Transverse colon (tissue), 4 donors: ENCODE data around the gene TCERG1L. TPM values are rescaled to one million over a fixed set of nuclear protein-coding genes. Genes with fewer than 3 reads are reported as not detected.

Experiments
- DNase-seq: peaks from one replicate; pipeline ENCODE4 v3.0.0-alpha.2; 2019
- H3K27ac ChIP-seq, 4 donors: fragments of 200-600 bp; sonication (generic); 2 replicates each; pipeline ENCODE4 v1.5.1; 2016 to 2018; ENCODE audit warnings: inconsistent platforms in 4 of 4
- H3K27me3 ChIP-seq: fragments of 200-600 bp; sonication (generic); 2 replicates; pipeline ENCODE4 v1.5.1; 2017; ENCODE audit warnings: inconsistent platforms
- H3K36me3 ChIP-seq, 4 donors: fragments of 200-600 bp; sonication (generic); 2 replicates each; pipeline ENCODE4 v1.5.1; 2017 to 2019; ENCODE audit warnings: inconsistent platforms in 4 of 4
- H3K4me1 ChIP-seq, 4 donors: fragments of 200-600 bp; sonication (generic); 2 replicates each; pipeline ENCODE4 v1.5.1; 2017 to 2020; ENCODE audit warnings: inconsistent platforms in 4 of 4
- H3K4me3 ChIP-seq, 4 donors: fragments of 200-600 bp; sonication (generic); 1 replicate in 1 of 4; 2 replicates in 3 of 4; pipeline versions ENCODE4 v1.5.1 to v1.6.1; 2017 to 2019; ENCODE audit warnings: inconsistent platforms in 4 of 4
- H3K9me3 ChIP-seq, 2 donors: fragments of 200-600 bp; sonication (generic); 2 replicates each; pipeline ENCODE4 v1.5.1; 2017 to 2019; ENCODE audit warnings: inconsistent platforms in 2 of 2
- CTCF ChIP-seq, 5 experiments: fragments of 200-600 bp in 3 of 5; fragments of 450-650 bp in 2 of 5; sonication (generic) in 3 of 5; IDR thresholded peaks; 1 replicate in 2 of 5; 2 replicates in 3 of 5; pipeline ENCODE4 v1.5.1; 2016 to 2017; ENCODE audit warnings: antibody characterized with exemption in 5 of 5, inconsistent platforms in 3 of 5, mild to moderate bottlenecking in 2 of 5, moderate library complexity in 1 of 5
- EP300 ChIP-seq: sonication (generic); formaldehyde crosslinking; IDR thresholded peaks from one replicate; pipeline ENCODE4 v1.6.1; 2017; ENCODE audit warnings: antibody characterized with exemption, low read depth
- POLR2A ChIP-seq: fragments of 450-650 bp; IDR thresholded peaks from one replicate; pipeline ENCODE4 v1.6.1; 2016; ENCODE audit warnings: antibody characterized with exemption, mild to moderate bottlenecking, moderate library complexity
- POLR2AphosphoS5 ChIP-seq, 3 donors: sonication (generic); formaldehyde crosslinking; IDR thresholded peaks; one replicate each; pipeline ENCODE4 v1.6.1; 2016; ENCODE audit warnings: antibody characterized with exemption in 3 of 3
- WGBS, 2 donors: methylation state at CpG; one replicate each; pipeline ENCODE4 v1.1.5; 2018; ENCODE audit warnings: low coverage in 1 of 2; 5-methylcytosine and 5-hydroxymethylcytosine counted together
- in situ Hi-C, 4 donors: fragments of 200-750 bp; cut with MboI; loops; one replicate each; pipeline versions ENCODE4 v1.15.0 to v1.15.1; 2017; ENCODE audit warnings: low sequenced_read_pairs in 3 of 4, low pct_ligation_motif_present in 1 of 4, low pct_unique_long_range_greater_than_20kb in 1 of 4
- intact Hi-C: fragments of 100-400 bp; cut with DNase I; formaldehyde crosslinking; loops from one replicate; pipeline ENCODE4 v1.15.1; 2023; ENCODE audit warnings: low total_unique reads
- total RNA-seq, 4 donors: library from RNA; depleted of rRNA; stranded (reverse); fragments of >200 nt; gene quantifications; one replicate each; pipeline ENCODE4 v1.1.0, GENCODE V29; 2016

The TCERG1L gene
- total RNA-seq, 4 donors from 2014 or later: 0.16 TPM; not detected in 3

GRCh38 chr10:131124945-131125344 lies 186.6 kb downstream of the TCERG1L start:
- Histone ChIP-seq H3K4me1 (no peaks in the 10 kb centered on the region), H3K27me3 (no peaks in the 10 kb centered on the region), H3K9me3 (peaks cover 0 to 4% of the 10 kb centered on the region in 2 donors), H3K27ac (no peak overlapping the region), H3K4me3 (no peak overlapping the region), H3K36me3 (no peaks in the 10 kb centered on the region)
- TF ChIP-seq EP300 (no peak), POLR2A (no peak), POLR2AphosphoS5 (IDR thresholded peaks at IDR 0.05) (no peak), CTCF (IDR thresholded peaks at IDR 0.05) (no peak)
- in situ Hi-C loops (no loop called here), intact Hi-C loops (no loop called here)
- DNase-seq: no peak

DNA sequence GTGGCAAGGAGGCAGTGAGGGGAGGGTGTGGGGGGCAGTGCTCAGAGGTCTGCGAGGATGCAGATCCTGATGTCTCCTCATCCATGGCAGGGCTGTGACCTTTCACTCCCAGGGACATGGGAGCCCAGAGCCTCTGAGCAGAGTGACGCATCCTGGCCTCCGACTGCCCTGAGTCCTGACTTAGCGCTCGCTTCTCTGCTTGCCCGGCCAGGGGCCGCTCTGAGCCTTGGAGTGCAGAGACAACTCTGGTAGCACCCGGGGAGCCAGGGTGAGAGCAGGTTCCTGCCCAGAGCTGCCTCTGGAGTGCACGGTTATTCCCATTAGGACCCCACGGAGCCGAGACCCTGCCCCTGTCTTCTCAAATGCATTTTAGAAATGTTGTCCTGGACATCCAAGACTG lies 188.0 kb downstream of the TCERG1L start:
- WGBS, 2 donors: 87% methylated on average over 11 of the region's 11 CpGs; no CpG with 5 or more reads in 1 of the 2 donors
- in situ Hi-C loops (no loop called here), intact Hi-C loops (no loop called here)

DNA sequence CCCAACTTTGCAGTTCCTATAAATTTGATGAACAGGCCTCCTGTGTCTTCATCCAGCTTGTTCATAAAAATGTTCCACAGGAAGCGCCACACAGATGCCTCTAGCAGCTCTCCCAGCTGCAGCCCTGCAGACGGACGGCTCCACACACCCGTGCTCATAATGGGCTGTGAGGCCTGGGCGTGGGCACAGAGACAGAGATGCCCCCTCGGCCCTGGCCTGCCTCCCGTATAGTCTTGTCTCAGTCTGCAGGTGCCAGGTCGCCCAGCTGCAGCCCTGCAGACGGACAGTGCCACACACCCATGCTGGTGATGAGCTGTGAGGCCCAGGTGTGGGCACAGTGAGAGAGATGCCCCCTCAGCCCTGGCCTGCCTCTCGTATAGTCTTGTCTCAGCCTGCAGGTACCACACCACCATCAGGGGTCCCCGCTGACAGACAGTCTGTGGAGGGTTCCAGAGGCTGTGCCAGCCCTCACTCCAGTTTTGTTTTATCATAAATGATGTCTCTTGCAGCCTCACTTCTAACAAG lies 189.9 kb downstream of the TCERG1L start:
- WGBS, 2 donors: 73% methylated on average over 11 of the region's 11 CpGs; no CpG with 5 or more reads in 1 of the 2 donors
- DNase-seq: no peak
- peaks cover 0 to 4% of the 10 kb centered on the region in 2 donors for H3K9me3 ChIP-seq
- H3K27me3 ChIP-seq: no peaks in the 10 kb centered on the region
- no peaks in the 10 kb centered on the region for H3K4me1 ChIP-seq
- H3K36me3 ChIP-seq: no peaks in the 10 kb centered on the region
- TF ChIP-seq POLR2AphosphoS5 (IDR thresholded peaks at IDR 0.05) (no peak), CTCF (IDR thresholded peaks at IDR 0.05) (no peak), POLR2A (no peak), EP300 (no peak)
- intact Hi-C loops (no loop called here), in situ Hi-C loops (no loop called here)
- no peak overlapping the region for H3K4me3 ChIP-seq
- H3K27ac ChIP-seq: no peak overlapping the region

More for the DNA sequence above, 188.0 kb downstream of the TCERG1L start:
- TF ChIP-seq CTCF (IDR thresholded peaks at IDR 0.05) (no peak), POLR2A (no peak), EP300 (no peak), POLR2AphosphoS5 (IDR thresholded peaks at IDR 0.05) (no peak)
- Histone ChIP-seq H3K27me3 (no peaks in the 10 kb centered on the region), H3K27ac (no peak overlapping the region), H3K4me3 (no peak overlapping the region), H3K9me3 (peaks cover 0 to 4% of the 10 kb centered on the region in 2 donors), H3K4me1 (no peaks in the 10 kb centered on the region), H3K36me3 (no peaks in the 10 kb centered on the region)
- no peak for DNase-seq

DNA sequence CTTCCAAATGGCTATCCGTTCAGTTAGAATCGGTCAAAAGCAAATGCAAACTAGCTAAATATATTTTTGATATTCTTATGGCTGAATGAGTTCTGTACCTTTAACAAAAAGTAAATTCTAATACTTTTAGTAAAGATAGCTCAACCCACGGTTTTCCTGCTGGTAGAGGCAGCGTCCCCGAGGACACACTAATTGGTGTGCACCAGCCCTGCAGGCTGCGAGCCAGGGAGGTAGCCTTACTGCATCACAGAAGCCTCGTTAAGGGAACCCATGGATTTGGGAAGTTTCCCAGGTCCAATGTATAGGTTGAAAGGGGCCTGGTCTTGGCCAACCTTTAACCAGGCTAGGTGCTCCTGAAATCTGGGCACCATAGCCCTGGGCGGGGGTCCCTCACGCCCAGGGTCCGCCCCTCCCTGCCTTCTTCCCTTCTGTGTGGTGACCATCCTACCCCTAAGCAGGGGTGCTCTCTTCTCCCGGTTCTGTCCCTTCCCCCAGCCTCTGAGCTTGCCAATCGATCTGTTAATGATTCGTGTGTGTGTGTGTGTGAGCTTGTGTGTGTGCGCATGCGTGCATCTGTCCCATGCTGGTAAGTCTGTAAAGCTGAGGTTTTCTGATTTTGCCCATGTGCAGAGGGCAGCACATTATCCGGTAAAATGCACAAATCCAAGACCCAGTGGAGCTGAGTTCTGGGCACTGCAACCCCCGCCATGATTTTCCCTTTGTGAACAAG lies 191.7 kb downstream of the TCERG1L start:
- Histone ChIP-seq H3K4me1 (no peaks in the 10 kb centered on the region), H3K4me3 (no peak overlapping the region), H3K9me3 (peaks cover 0 to 4% of the 10 kb centered on the region in 2 donors), H3K36me3 (no peaks in the 10 kb centered on the region), H3K27me3 (no peaks in the 10 kb centered on the region), H3K27ac (no peak overlapping the region)
- WGBS, 2 donors: 74 to 77% methylated on average over 4 to 17 of the region's 17 CpGs
- DNase-seq: no peak
- intact Hi-C loops (no loop called here), in situ Hi-C loops (no loop called here)
- TF ChIP-seq CTCF (IDR thresholded peaks at IDR 0.05) (no peak), POLR2AphosphoS5 (IDR thresholded peaks at IDR 0.05) (no peak), POLR2A (no peak), EP300 (no peak)
